Keratinocyte (primary cell): ENCODE data around the gene SETD1B. TPM values are rescaled to one million over a fixed set of nuclear protein-coding genes. Genes with fewer than 3 reads are reported as not detected.

Experiments used
- DNase-seq: peaks from one replicate; pipeline ENCODE4 v3.0.0-alpha.2; 2011; ENCODE audit warnings: low read depth, missing footprints, low spot score
- FAIRE-seq: peaks from 2 replicates; lab custom pipeline; 2011; peaks lifted over from hg19 to GRCh38; lab: Jason Lieb, UNC
- H2AFZ ChIP-seq: 2 replicates; pipeline ENCODE4 v1.6.0; 2012; ENCODE audit warnings: low read length, control low read depth, inconsistent platforms; ENCODE audit not compliant: control insufficient read depth
- H3K27ac ChIP-seq: 2 replicates; pipeline ENCODE4 v1.5.1; 2011; ENCODE audit warnings: low read length; ENCODE audit not compliant: control insufficient read depth, insufficient read depth
- H3K27me3 ChIP-seq: 3 replicates; pipeline ENCODE4 v1.6.0; 2011; ENCODE audit warnings: low read length; ENCODE audit not compliant: control insufficient read depth, insufficient read depth; ENCODE audit errors: extremely low read depth
- H3K36me3 ChIP-seq, 2 experiments: 2 replicates in 1 of 2; 3 replicates in 1 of 2; pipeline ENCODE4 v1.5.1; 2011; ENCODE audit warnings: low read length in 2 of 2, mild to moderate bottlenecking in 1 of 2; ENCODE audit not compliant: control insufficient read depth in 2 of 2, insufficient read depth in 2 of 2; ENCODE audit errors: extremely low read depth in 1 of 2
- H3K4me1 ChIP-seq: 3 replicates; pipeline ENCODE4 v1.5.1; 2011; ENCODE audit warnings: low read length; ENCODE audit not compliant: control insufficient read depth, insufficient read depth; ENCODE audit errors: extremely low read depth
- H3K4me2 ChIP-seq: 3 replicates; pipeline ENCODE4 v1.6.0; 2011; ENCODE audit warnings: low read depth, low read length; ENCODE audit not compliant: control insufficient read depth, insufficient read depth; ENCODE audit errors: extremely low read depth
- H3K4me3 ChIP-seq, 3 experiments: fragments of 200-600 bp in 1 of 3; sonication (generic) in 1 of 3; 2 replicates in 2 of 3; 3 replicates in 1 of 3; pipeline ENCODE4 v1.5.1; 2011 to 2016; ENCODE audit warnings: low read length in 3 of 3, mild to moderate bottlenecking in 3 of 3, control low read depth in 2 of 3, inconsistent platforms in 1 of 3, low read depth in 1 of 3, mixed read lengths in 1 of 3, mixed run types in 1 of 3, moderate library complexity in 1 of 3; ENCODE audit not compliant: control insufficient read depth in 2 of 3, insufficient read depth in 2 of 3; ENCODE audit errors: extremely low read depth in 1 of 3
- H3K79me2 ChIP-seq: 2 replicates; pipeline ENCODE4 v1.6.0; 2012; ENCODE audit warnings: low read length; ENCODE audit not compliant: control insufficient read depth, insufficient read depth
- H3K9ac ChIP-seq: 3 replicates; pipeline ENCODE4 v1.6.0; 2011; ENCODE audit warnings: low read length; ENCODE audit not compliant: control insufficient read depth, insufficient read depth; ENCODE audit errors: extremely low read depth
- H3K9me1 ChIP-seq: 3 replicates; pipeline ENCODE4 v1.6.0; 2011; ENCODE audit warnings: low read length; ENCODE audit not compliant: control insufficient read depth, insufficient read depth; ENCODE audit errors: extremely low read depth
- H3K9me3 ChIP-seq: 2 replicates; pipeline ENCODE4 v1.5.1; 2012; ENCODE audit warnings: low read depth, low read length; ENCODE audit not compliant: control insufficient read depth
- H4K20me1 ChIP-seq: 3 replicates; pipeline ENCODE4 v1.6.0; 2011; ENCODE audit warnings: low read length; ENCODE audit not compliant: control insufficient read depth, insufficient read depth; ENCODE audit errors: extremely low read depth
- CTCF ChIP-seq, 3 experiments: IDR thresholded peaks in 1 of 3; conservative IDR thresholded peaks in 1 of 3; optimal IDR thresholded peaks in 1 of 3; 2 replicates in 2 of 3; 3 replicates in 1 of 3; pipeline versions ENCODE3 to v1.5.1; 2011; ENCODE audit warnings: low read length in 3 of 3, mild to moderate bottlenecking in 3 of 3, moderate library complexity in 2 of 3, control low read depth in 1 of 3, inconsistent platforms in 1 of 3; ENCODE audit not compliant: insufficient read depth in 2 of 3; ENCODE audit errors: extremely low read depth in 1 of 3
- EZH2 ChIP-seq: IDR thresholded peaks from one replicate; pipeline ENCODE4 v1.6.1; 2012; ENCODE audit warnings: inconsistent platforms, mild to moderate bottlenecking, low read length, moderate library complexity
- dilution Hi-C: fragments of 300-500 bp; cut with MboI; formaldehyde crosslinking; loops from one replicate; pipeline ENCODE4 v1.7.0; 2020; ENCODE audit warnings: low sequenced_read_pairs; ENCODE audit not compliant: extremely low pct_ligation_motif_present
- polyA plus RNA-seq, 5 experiments: library from polyadenylated mRNA; depleted of rRNA in 3 of 5; stranded (reverse) in 3 of 5; stranded (forward) in 1 of 5; unstranded in 1 of 5; fragments of >200 nt; gene quantifications; 1 replicate in 1 of 5; 2 replicates in 3 of 5; 3 replicates in 1 of 5; pipeline versions ENCODE4 v1.2.1 to v1.2.3, GENCODE V29; 2011 to 2012; ENCODE audit warnings: missing spikeins in 2 of 5, low read depth in 1 of 5, low replicate concordance in 1 of 5

SETD1B gene
- polyA plus RNA-seq, 1 donor (not counting 4 experiments of a cell fraction or from before 2014, with no cell fraction given), result 0.72 TPM

GRCh38 chr12:121793440-121793837 lies 10.4 kb upstream of the SETD1B start, which contains the start of gene RHOF:
Gene RHOF (minus strand): TSS chr12:121793688. CDS start chr12:121793633, 55 bp downstream.
- dilution Hi-C loops, result no loop called here
- H3K79me2 ChIP-seq, result peaks cover 5% of the 10 kb centered on the region
- H3K9me1 ChIP-seq, result no peaks in the 10 kb centered on the region
- FAIRE-seq (no peak), DNase-seq (no peak)
- peaks cover 36% of the 10 kb centered on the region for H3K4me1 ChIP-seq
- H3K27me3 ChIP-seq, result no peaks in the 10 kb centered on the region
- peak within 1 kb of the TSS; percentile 39 to 67 (median 60) for H3K4me3 ChIP-seq
- peak within 1 kb of the TSS; percentile 88 for H3K4me2 ChIP-seq
- no peak for TF ChIP-seq CTCF (optimal IDR thresholded peaks at IDR 0.05 in 1 of 3, IDR thresholded peaks at IDR 0.05 in 1 of 3, conservative IDR thresholded peaks at IDR 0.05 in 1 of 3; ENCODE audit: extremely low read depth in 1 of 3, insufficient read depth in 2 of 3, low read length in 3 of 3)
- no peak for TF ChIP-seq EZH2
- H2AFZ ChIP-seq, result peak within 1 kb of the TSS; percentile 89
- H3K27ac ChIP-seq, result peak within 1 kb of the TSS; percentile 57
- H3K36me3 ChIP-seq, result peaks cover 5 to 6% of the 10 kb centered on the region in 2 experiments
- peak within 1 kb of the TSS; percentile 69 for H3K9ac ChIP-seq
- no peaks in the 10 kb centered on the region for H4K20me1 ChIP-seq
- no peaks in the 10 kb centered on the region for H3K9me3 ChIP-seq

GRCh38 chr12:121793838-121794533 lies 9.8 kb upstream of the SETD1B start:
- TF ChIP-seq CTCF (optimal IDR thresholded peaks at IDR 0.05 in 1 of 3, IDR thresholded peaks at IDR 0.05 in 1 of 3, conservative IDR thresholded peaks at IDR 0.05 in 1 of 3; ENCODE audit: extremely low read depth in 1 of 3, insufficient read depth in 2 of 3, low read length in 3 of 3), result peak in 2 of 3 experiments; percentile 97 to 100
- TF ChIP-seq EZH2, result no peak
- no peaks in the 10 kb centered on the region for H3K9me1 ChIP-seq
- peak overlapping the region; percentile 69 for H3K9ac ChIP-seq
- peaks cover 5 to 6% of the 10 kb centered on the region in 2 experiments for H3K36me3 ChIP-seq
- H3K4me2 ChIP-seq, result peak overlapping the region; percentile 88
- H3K4me3 ChIP-seq, result peak overlapping the region; percentile 39 to 67 (median 60)
- no peaks in the 10 kb centered on the region for H3K27me3 ChIP-seq
- no peaks in the 10 kb centered on the region for H3K9me3 ChIP-seq
- H4K20me1 ChIP-seq, result no peaks in the 10 kb centered on the region
- dilution Hi-C loops, result no loop called here
- peaks cover 5% of the 10 kb centered on the region for H3K79me2 ChIP-seq
- DNase-seq, result peak; percentile 76
- H2AFZ ChIP-seq, result peak overlapping the region; percentile 89
- peak overlapping the region; percentile 57 for H3K27ac ChIP-seq
- FAIRE-seq, result no peak
- H3K4me1 ChIP-seq, result peaks cover 42% of the 10 kb centered on the region
